H9 (cell line): ENCODE data around the gene KRTAP22-1. TPM values are rescaled to one million over a fixed set of nuclear protein-coding genes. Genes with fewer than 3 reads are reported as not detected.

Experiments
- DNase-seq: peaks from one replicate; pipeline ENCODE4 v3.0.0-alpha.2; 2017
- H2AFZ ChIP-seq: one replicate; pipeline ENCODE4 v1.6.1; 2013; ENCODE audit warnings: mild to moderate bottlenecking, low read length, control low read depth, moderate library complexity
- H2AK5ac ChIP-seq: 2 replicates; pipeline ENCODE4 v1.6.1; 2013; ENCODE audit warnings: low read length, control low read depth, mixed read lengths; ENCODE audit not compliant: insufficient read length
- H2BK120ac ChIP-seq: one replicate; pipeline ENCODE4 v1.6.1; 2013; ENCODE audit warnings: low read depth, mild to moderate bottlenecking, low read length, control low read depth, inconsistent platforms; ENCODE audit not compliant: poor library complexity, severe bottlenecking
- H2BK12ac ChIP-seq: 2 replicates; pipeline ENCODE4 v1.6.1; 2013; ENCODE audit warnings: low read length, control low read depth, mixed read lengths, low read depth; ENCODE audit not compliant: insufficient read length
- H2BK15ac ChIP-seq: 2 replicates; pipeline ENCODE4 v1.6.1; 2013; ENCODE audit warnings: low read depth, low read length, control low read depth
- H2BK20ac ChIP-seq: one replicate; pipeline ENCODE4 v1.6.1; 2013; ENCODE audit warnings: low read depth, mild to moderate bottlenecking, low read length, control low read depth, inconsistent platforms; ENCODE audit not compliant: poor library complexity, severe bottlenecking
- H2BK5ac ChIP-seq: 2 replicates; pipeline ENCODE4 v1.6.1; 2013; ENCODE audit warnings: low read length, control low read depth, mixed read lengths; ENCODE audit not compliant: insufficient read length
- H3K14ac ChIP-seq: 2 replicates; pipeline ENCODE4 v1.6.1; 2013; ENCODE audit warnings: low read length, control low read depth; ENCODE audit not compliant: insufficient read depth
- H3K18ac ChIP-seq: 2 replicates; pipeline ENCODE4 v1.6.1; 2013; ENCODE audit warnings: low read depth, mild to moderate bottlenecking, mixed read lengths, low read length, control low read depth; ENCODE audit not compliant: insufficient read length
- H3K23ac ChIP-seq: 2 replicates; pipeline ENCODE4 v1.6.1; 2013; ENCODE audit warnings: low read length, control low read depth, mixed read lengths, low read depth; ENCODE audit not compliant: insufficient read length
- H3K23me2 ChIP-seq: 2 replicates; pipeline ENCODE4 v1.6.1; 2013; ENCODE audit warnings: low read depth, mild to moderate bottlenecking, mixed read lengths, low read length, control low read depth; ENCODE audit not compliant: insufficient read length, poor library complexity, severe bottlenecking
- H3K27ac ChIP-seq: 2 replicates; pipeline ENCODE4 v1.5.1; 2013; ENCODE audit warnings: low read length, control low read depth, mixed read lengths, low read depth; ENCODE audit not compliant: insufficient read length
- H3K27me3 ChIP-seq: 2 replicates; pipeline ENCODE4 v1.6.1; 2013; ENCODE audit warnings: low read length, control low read depth, inconsistent platforms; ENCODE audit not compliant: insufficient read depth
- H3K4ac ChIP-seq: 2 replicates; pipeline ENCODE4 v1.6.1; 2013; ENCODE audit warnings: low read depth, mild to moderate bottlenecking, control low read depth, inconsistent platforms, low read length, moderate library complexity
- H3K4me1 ChIP-seq: 2 replicates; pipeline ENCODE4 v1.6.1; 2013; ENCODE audit warnings: low read length, control low read depth, inconsistent platforms; ENCODE audit not compliant: insufficient read depth
- H3K4me2 ChIP-seq: 2 replicates; pipeline ENCODE4 v1.6.1; 2013; ENCODE audit warnings: low read length, control low read depth, mixed read lengths; ENCODE audit not compliant: insufficient read length, insufficient read depth
- H3K56ac ChIP-seq: 2 replicates; pipeline ENCODE4 v1.6.1; 2013; ENCODE audit warnings: low read depth, mild to moderate bottlenecking, mixed read lengths, low read length, control low read depth; ENCODE audit not compliant: insufficient read length
- H3K79me1 ChIP-seq: 2 replicates; pipeline ENCODE4 v1.6.1; 2013; ENCODE audit warnings: low read depth, mild to moderate bottlenecking, moderate library complexity, low read length, control low read depth, inconsistent platforms; ENCODE audit not compliant: insufficient read depth, poor library complexity, severe bottlenecking
- H3K79me2 ChIP-seq: 2 replicates; pipeline ENCODE4 v1.6.1; 2013; ENCODE audit warnings: low read length, control low read depth, inconsistent platforms; ENCODE audit not compliant: insufficient read depth
- H3K9ac ChIP-seq: 2 replicates; pipeline ENCODE4 v1.6.1; 2013; ENCODE audit warnings: low read length, control low read depth, mixed read lengths; ENCODE audit not compliant: insufficient read length; ENCODE audit errors: extremely low read depth
- H3K9me3 ChIP-seq: one replicate; pipeline ENCODE4 v1.6.1; 2013; ENCODE audit warnings: low read depth, low read length, inconsistent platforms; ENCODE audit not compliant: control insufficient read depth
- H3T11ph ChIP-seq: one replicate; pipeline ENCODE4 v1.6.1; 2013; ENCODE audit warnings: mild to moderate bottlenecking, low read length, control low read depth, inconsistent platforms
- H4K20me1 ChIP-seq: one replicate; pipeline ENCODE4 v1.6.1; 2013; ENCODE audit not compliant: control insufficient read depth, insufficient read length, insufficient read depth
- H4K5ac ChIP-seq: 2 replicates; pipeline ENCODE4 v1.6.1; 2013; ENCODE audit warnings: low read depth, mild to moderate bottlenecking, mixed read lengths, low read length, control low read depth; ENCODE audit not compliant: insufficient read length
- H4K8ac ChIP-seq: replicated peaks from 2 replicates; pipeline ENCODE4 v1.6.1; 2013; ENCODE audit warnings: low read length, control low read depth, mixed read lengths, low read depth; ENCODE audit not compliant: insufficient read length
- H4K91ac ChIP-seq: 2 replicates; pipeline ENCODE4 v1.6.1; 2013; ENCODE audit warnings: low read depth, mild to moderate bottlenecking, moderate library complexity, mixed read lengths, low read length, control low read depth; ENCODE audit not compliant: insufficient read length
- H3K27ac Mint-ChIP-seq, 3 experiments: 2 replicates in 2 of 3; 3 replicates in 1 of 3; pipeline ENCODE4 v1.8.0; 2020 to 2021; ENCODE audit warnings: mixed read lengths in 3 of 3, mild to moderate bottlenecking in 1 of 3, moderate library complexity in 1 of 3
- H3K27me3 Mint-ChIP-seq: 2 replicates; pipeline ENCODE4 v1.8.0; 2021; ENCODE audit warnings: low read depth, mild to moderate bottlenecking, moderate library complexity, mixed read lengths
- H3K36me3 Mint-ChIP-seq, 3 experiments: 2 replicates in 2 of 3; 3 replicates in 1 of 3; pipeline ENCODE4 v1.8.0; 2020 to 2021; ENCODE audit warnings: low read depth in 3 of 3, mixed read lengths in 3 of 3; ENCODE audit not compliant: insufficient read depth in 1 of 3
- H3K4me1 Mint-ChIP-seq, 2 experiments: 2 replicates each; pipeline ENCODE4 v1.8.0; 2020; ENCODE audit warnings: mixed read lengths in 2 of 2
- H3K4me3 Mint-ChIP-seq, 2 experiments: 2 replicates in 1 of 2; 3 replicates in 1 of 2; pipeline ENCODE4 v1.8.0; 2020 to 2021; ENCODE audit warnings: mild to moderate bottlenecking in 2 of 2, mixed read lengths in 2 of 2, moderate library complexity in 1 of 2
- H3K9me3 Mint-ChIP-seq, 2 experiments: 2 replicates in 1 of 2; 3 replicates in 1 of 2; pipeline ENCODE4 v1.8.0; 2020; ENCODE audit warnings: mild to moderate bottlenecking in 2 of 2, mixed read lengths in 2 of 2, moderate library complexity in 1 of 2
- CTCF ChIP-seq: fragments of 200-600 bp; sonication (generic); conservative IDR thresholded peaks from 3 replicates; pipeline ENCODE4 v1.8.0; 2021; ENCODE audit warnings: antibody characterized with exemption, mild to moderate bottlenecking
- total RNA-seq: library from RNA; stranded (reverse); gene quantifications from 2 replicates; pipeline ENCODE4 v1.2.1, GENCODE V29; 2021

The KRTAP22-1 gene
- total RNA-seq, 1 experiment from 2014 or later: not detected

GRCh38 chr21:30615199-30615598 is 14.3 kb downstream of the KRTAP22-1 start:
- no peak overlapping the region for H3K23ac ChIP-seq
- no peak overlapping the region for H3K4me3 Mint-ChIP-seq
- H3K36me3 Mint-ChIP-seq: peaks cover 0 to 16% (median 5%) of the 10 kb centered on the region in 3 experiments; a peak in 5 of 7 replicates

More at GRCh38 chr21:30615199-30615598, 14.3 kb downstream of the KRTAP22-1 start:
- Histone ChIP-seq H2BK5ac (no peak overlapping the region), H3K23me2 (no peaks in the 10 kb centered on the region), H3K79me2 (no peaks in the 10 kb centered on the region), H3K4ac (no peak overlapping the region), H3K18ac (no peak overlapping the region), H3K4me2 (no peak overlapping the region), H3K79me1 (no peaks in the 10 kb centered on the region), H3K56ac (no peak overlapping the region), H2AK5ac (no peak overlapping the region), H3T11ph (no peak overlapping the region), H3K4me1 (no peaks in the 10 kb centered on the region), H4K91ac (no peak overlapping the region), H2BK12ac (no peak overlapping the region), H4K8ac (no peak overlapping the region), H2BK120ac (no peak overlapping the region), H4K20me1 (no peaks in the 10 kb centered on the region), H2AFZ (no peak overlapping the region), H4K5ac (no peak overlapping the region), H2BK15ac (no peak overlapping the region), H3K27me3 (no peaks in the 10 kb centered on the region), H3K14ac (no peak overlapping the region), H3K9ac (no peak overlapping the region), H2BK20ac (no peak overlapping the region), H3K27ac (no peak overlapping the region), H3K9me3 (no peaks in the 10 kb centered on the region)
- Mint-ChIP-seq H3K9me3 (peaks cover 3 to 31% of the 10 kb centered on the region in 2 experiments; a peak in 4 of 5 replicates), H3K27me3 (no peaks in the 10 kb centered on the region; the same call in none of the 2 replicates), H3K27ac (no peak overlapping the region), H3K4me1 (no peaks in the 10 kb centered on the region)
- DNase-seq: no peak
- no peak for TF ChIP-seq CTCF
